GM18858 (cell line): ENCODE data around the gene KCND3.

Experiments used
- ATAC-seq: cut with Tn5 transposase; IDR thresholded peaks from one replicate; pipeline ENCODE4 v1.9.1; 2021; ENCODE audit not compliant: unreplicated experiment

KCND3 gene

GRCh38 chr1:111786669-111787207 is 202.7 kb downstream of the KCND3 start:
- ATAC-seq, result no peak

- no peak for ATAC-seq
Measured at GRCh38 chr1:111784273-111784901, 205.1 kb downstream of the KCND3 start.

GRCh38 chr1:111779546-111779945 is 209.9 kb downstream of the KCND3 start:
- no peak for ATAC-seq

- no peak for ATAC-seq
Measured at GRCh38 chr1:111778541-111779051, 210.9 kb downstream of the KCND3 start.

GRCh38 chr1:111778066-111778465 is 211.4 kb downstream of the KCND3 start:
- ATAC-seq, result no peak

GRCh38 chr1:111777301-111777700 is 212.2 kb downstream of the KCND3 start:
- no peak for ATAC-seq

GRCh38 chr1:111776861-111777260 is 212.6 kb downstream of the KCND3 start:
- ATAC-seq, result no peak

GRCh38 chr1:111776391-111776790 is 213.1 kb downstream of the KCND3 start:
- ATAC-seq, result no peak

- no peak for ATAC-seq
Measured at GRCh38 chr1:111775966-111776365, 213.5 kb downstream of the KCND3 start.

- no peak for ATAC-seq
Measured at GRCh38 chr1:111770916-111771315, 218.6 kb downstream of the KCND3 start.

GRCh38 chr1:111769517-111770146 is 219.8 kb downstream of the KCND3 start:
- ATAC-seq, result no peak

GRCh38 chr1:111768625-111769024 is 220.8 kb downstream of the KCND3 start:
- ATAC-seq, result no peak

GRCh38 chr1:111768023-111768422 is 221.4 kb downstream of the KCND3 start:
- ATAC-seq, result no peak

- no peak for ATAC-seq
Measured at GRCh38 chr1:111762332-111762731, 227.1 kb downstream of the KCND3 start.

- ATAC-seq, result no peak
Measured at GRCh38 chr1:111761717-111762116, 227.8 kb downstream of the KCND3 start.

GRCh38 chr1:111758373-111758772 is 231.1 kb downstream of the KCND3 start:
- ATAC-seq, result no peak

GRCh38 chr1:111756124-111756513 is 233.3 kb downstream of the KCND3 start:
- no peak for ATAC-seq

- peak; percentile 75 for ATAC-seq
Measured at GRCh38 chr1:111755331-111756123, 233.9 kb downstream of the KCND3 start, which contains the start of gene DDX20. DDX20 (plus strand) TSS chr1:111755901; CDS start chr1:111755925, 24 bp downstream.

- ATAC-seq, result no peak
Measured at GRCh38 chr1:111754984-111755330, 234.5 kb downstream of the KCND3 start.

- no peak for ATAC-seq
Measured at GRCh38 chr1:111751906-111752575, 237.4 kb downstream of the KCND3 start.

- no peak for ATAC-seq
Measured at GRCh38 chr1:111750856-111751255, 238.6 kb downstream of the KCND3 start.
